GM21526 (cell line): Measurements from ENCODE around the gene PTMS.
A peak's percentile ranks its signal among the peaks of the same experiment; 100 is the strongest.

Experiments used
- ATAC-seq: cut with Tn5 transposase; IDR thresholded peaks from one replicate; pipeline ENCODE4 v1.9.1; 2021; ENCODE audit warnings: moderate library complexity; ENCODE audit not compliant: unreplicated experiment, low FRiP score

PTMS gene

DNA sequence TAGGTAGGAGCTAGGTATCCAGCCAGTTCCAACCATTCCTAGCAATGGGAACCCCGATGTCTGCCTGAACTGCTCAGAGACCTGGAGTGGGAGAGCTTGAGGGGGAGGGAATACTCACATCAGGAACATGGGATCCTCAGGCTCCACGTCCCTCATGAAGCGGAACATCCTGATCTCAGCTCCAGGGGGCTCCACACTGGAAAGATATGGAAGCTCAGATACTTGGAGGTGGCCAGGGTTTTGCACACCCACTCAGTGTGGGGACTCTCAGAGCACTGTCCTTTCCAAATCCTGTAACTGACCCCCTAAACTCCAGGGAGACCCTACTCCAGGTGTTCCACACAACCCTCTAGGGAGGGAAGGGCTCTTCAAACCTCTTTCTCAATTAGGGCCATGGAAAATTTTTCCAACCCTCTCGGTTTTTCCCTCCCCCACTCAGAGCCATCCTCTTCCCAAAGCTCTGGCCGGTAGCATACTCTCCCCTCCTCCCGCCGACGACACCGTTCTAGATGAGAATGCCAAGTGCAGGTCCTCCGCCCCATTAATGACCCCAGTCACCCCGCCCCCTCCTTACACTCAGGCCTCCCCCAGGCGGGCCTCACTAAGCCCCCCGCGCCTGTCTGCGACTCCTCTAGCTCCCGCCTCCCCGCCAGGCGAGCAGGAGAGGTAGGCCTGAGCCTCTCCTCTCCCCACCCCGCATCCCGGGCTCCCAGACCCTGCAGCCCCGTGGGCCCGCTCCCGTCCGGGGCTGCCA, 13.8 kb upstream of the PTMS start:
- no peak for ATAC-seq

GRCh38 chr12:6752921-6753771, 13.0 kb upstream of the PTMS start, which contains the start of gene MLF2:
MLF2 (minus strand) TSS chr12:6753141; CDS start chr12:6752334, 807 bp downstream.
- peak; percentile 77 for ATAC-seq

GRCh38 chr12:6753772-6754356, 12.3 kb upstream of the PTMS start:
- ATAC-seq = no peak

DNA sequence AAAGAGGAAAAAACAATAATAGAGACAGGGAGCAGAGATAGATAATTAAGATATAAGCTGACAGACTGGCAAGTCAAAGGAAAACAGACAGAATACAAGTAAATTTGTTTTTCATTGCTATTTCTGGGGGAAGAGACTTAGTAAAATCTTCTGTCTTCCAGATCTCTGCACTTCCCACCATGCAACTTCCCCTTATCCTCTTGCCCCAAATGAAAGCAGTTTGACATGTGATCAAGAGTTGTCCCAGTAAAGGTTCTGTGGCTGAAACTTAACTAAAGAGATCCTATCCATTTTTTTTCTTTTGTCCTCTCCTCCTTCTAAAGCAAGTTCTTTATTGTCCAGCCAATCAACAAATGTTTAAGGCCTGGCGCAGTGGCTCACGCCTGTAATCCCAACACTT, 11.8 kb upstream of the PTMS start:
- ATAC-seq = no peak

- no peak for ATAC-seq
These were observed 9.0 kb upstream of the PTMS start for GRCh38 chr12:6757028-6757690.

GRCh38 chr12:6758506-6759095, 7.6 kb upstream of the PTMS start:
- no peak for ATAC-seq

GRCh38 chr12:6759741-6760140, 6.4 kb upstream of the PTMS start:
- ATAC-seq = no peak

GRCh38 chr12:6763380-6763779, 2.8 kb upstream of the PTMS start:
- ATAC-seq = no peak

GRCh38 chr12:6764011-6764828, 1.9 kb upstream of the PTMS start:
- ATAC-seq = peak; percentile 71

DNA sequence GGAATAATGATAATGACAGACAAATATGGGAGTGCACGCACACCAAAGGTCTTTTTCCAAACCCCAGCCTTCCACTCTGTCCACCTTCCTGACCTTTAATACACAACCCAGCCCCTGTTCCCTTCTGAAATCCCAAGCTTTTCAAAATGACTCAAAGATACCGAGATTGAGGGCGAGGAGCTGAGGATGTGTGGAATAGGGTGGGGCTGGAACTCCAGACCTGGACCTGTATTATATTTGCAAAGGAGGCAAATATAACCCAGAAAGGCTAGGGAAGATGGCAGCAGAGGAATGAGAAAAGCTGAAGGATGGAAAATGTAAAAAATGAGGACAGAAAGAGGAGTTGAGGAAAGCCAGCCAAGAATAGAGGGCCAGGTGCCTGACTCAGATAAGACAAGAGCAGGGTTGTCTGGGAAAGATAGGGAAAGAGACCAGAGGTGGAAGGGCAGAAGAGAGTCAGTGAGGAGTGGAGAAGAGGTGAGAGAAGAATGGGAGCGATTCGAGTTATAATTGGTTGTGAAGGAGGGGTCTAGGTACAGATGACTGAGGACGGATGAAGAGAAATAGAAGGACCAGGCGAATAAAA, 1.0 kb upstream of the PTMS start:
- no peak for ATAC-seq

GRCh38 chr12:6766651-6767349, 637 bp downstream of the PTMS start:
- no peak for ATAC-seq

DNA sequence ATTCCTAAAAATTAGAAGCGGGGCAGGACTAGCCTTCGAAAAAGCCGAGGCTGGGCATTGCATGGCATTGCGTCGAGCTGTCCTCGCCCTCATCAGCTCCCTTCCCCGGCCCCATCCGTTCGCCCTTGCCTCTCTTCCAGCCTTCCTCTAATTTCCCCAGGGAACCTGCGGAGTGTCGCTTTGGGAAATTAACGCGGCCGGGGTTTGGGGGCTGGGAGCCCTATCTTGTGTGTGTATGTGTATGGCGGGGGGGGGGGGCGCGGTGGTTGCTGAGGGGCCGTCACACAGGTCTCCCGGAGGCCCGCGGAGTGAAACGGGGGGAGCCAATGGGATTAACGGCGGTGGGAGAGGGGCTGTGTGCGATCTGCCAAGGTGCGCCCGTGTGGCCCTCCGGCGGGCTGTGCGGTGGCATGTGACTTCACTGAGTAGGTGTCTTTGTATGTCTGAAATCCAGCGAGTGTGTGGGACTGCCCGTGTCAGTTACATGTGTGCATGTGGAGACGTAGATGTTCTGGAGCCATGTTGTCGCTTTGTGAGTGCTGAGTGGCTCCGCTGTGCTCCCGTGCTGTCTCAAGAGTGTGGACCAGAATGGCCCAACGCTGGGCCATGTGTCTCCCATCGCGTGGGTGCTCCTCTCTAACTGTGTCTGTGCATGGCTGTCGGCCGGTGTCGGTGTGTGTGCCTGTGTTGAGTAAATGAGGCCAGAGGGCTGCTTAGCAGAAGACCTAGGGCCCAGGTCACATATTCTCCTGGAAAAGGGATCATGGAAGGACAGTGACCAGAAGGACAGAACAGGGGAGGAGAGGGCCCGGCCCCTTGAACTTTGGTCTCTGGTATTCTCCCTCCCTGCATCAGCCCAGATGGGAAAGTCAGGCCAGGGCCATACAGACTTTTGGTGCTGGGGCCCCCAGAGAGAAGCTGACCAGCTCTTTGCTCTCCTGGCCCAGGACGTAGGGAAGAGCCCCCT, 1.5 kb downstream of the PTMS start:
- ATAC-seq = no peak

- no peak for ATAC-seq
These were observed 2.3 kb downstream of the PTMS start for GRCh38 chr12:6768437-6768914.

DNA sequence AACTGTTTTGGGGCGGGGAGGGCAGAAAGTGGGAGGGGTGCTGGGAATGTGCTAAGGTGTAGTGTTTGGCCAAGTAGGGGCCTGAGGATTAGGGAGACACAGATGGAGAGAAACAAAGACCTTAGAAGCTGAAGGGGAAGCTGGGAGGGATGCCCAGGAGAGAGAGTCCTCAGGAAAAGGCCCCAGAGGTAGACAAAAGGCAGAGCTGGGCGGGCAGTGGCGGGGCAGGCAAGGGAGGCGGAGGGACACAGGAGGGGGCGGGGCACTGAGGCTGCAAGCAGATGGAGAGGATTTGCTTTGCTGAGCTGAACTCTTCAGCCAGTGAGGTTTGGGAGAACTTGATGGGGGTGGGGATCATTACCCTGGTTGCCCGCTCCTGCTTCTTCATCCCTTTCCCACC, 2.8 kb downstream of the PTMS start:
- ATAC-seq = no peak

GRCh38 chr12:6769666-6770065, 3.5 kb downstream of the PTMS start:
- ATAC-seq = no peak

DNA sequence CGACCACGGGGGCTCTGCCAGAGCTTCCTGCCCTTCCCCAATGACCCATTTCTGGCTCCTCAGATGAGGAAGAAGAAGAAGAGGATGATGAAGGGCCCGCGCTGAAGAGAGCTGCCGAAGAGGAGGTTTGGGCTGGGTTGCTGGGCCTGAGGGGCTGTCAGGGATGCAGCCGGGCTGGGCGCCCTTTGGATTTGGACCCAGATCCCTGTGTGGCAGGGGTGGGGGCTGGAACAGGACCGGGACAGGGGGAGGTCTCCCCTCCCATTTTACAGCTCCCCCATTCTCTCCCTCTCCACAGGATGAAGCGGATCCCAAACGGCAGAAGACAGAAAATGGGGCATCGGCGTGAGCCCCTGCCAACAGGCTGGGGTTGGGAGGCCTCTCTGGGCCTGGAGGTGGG, 3.9 kb downstream of the PTMS start:
- ATAC-seq = no peak

GRCh38 chr12:6770600-6770999, 4.4 kb downstream of the PTMS start:
- ATAC-seq = no peak
